Neural progenitor cell (in vitro differentiated cells): ENCODE results near the gene MMP28.

ENCODE experiments used
- CTCF ChIP-seq: fragments of 200-600 bp; sonication (generic); IDR thresholded peaks from 2 replicates; pipeline ENCODE4 v1.5.1; 2017; ENCODE audit warnings: antibody characterized with exemption, mild to moderate bottlenecking
- EZH2 ChIP-seq: fragments of 200-600 bp; sonication (generic); IDR thresholded peaks from 2 replicates; pipeline ENCODE4 v1.6.1; 2017; ENCODE audit warnings: antibody characterized with exemption, mild to moderate bottlenecking, moderate library complexity

DNA sequence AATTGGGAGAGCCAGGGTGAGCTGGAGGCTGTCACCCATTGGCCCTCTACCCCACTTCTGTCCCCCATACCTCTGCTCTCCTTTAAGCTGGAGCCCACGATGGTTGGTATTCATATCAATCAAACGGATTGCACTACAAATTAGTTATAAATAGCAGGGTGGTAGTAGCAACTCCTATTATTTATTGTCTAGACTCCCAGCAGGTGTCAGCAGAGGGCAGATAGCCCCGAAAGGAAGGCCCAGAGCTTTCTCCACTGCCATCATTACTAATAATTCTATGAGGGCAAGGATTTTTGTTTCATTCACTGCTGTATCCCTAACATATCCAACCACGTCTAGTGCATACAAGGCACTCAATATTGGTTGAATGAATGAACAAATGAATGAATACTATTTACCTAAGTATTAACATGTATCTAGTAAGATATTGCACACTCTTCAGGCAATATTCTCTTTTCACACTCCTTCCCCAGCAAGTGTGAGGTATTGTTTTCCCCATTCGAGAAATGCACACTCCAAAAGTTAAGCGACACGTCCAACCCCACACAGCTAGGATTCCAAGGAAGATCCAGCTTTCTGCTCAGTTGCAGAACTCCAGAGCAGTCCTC lies 28.4 kb downstream of the MMP28 start:
- TF ChIP-seq EZH2 (no peak), CTCF (peak; percentile 43)
